Trophoblast cell (in vitro differentiated cells and primary cell): ENCODE measurements around the gene SGF29.
"Not testable (repeated sequence)": the region's sequence is repeated elsewhere in the genome, so short reads cannot be mapped to it uniquely, and the experiment has no call there.

Source experiments
- DNase-seq, 2 donors: peaks; one replicate each; pipeline ENCODE4 v3.0.0-alpha.2; 2016
- H2AFZ ChIP-seq: 2 replicates; pipeline ENCODE4 v1.6.1; 2013; ENCODE audit warnings: low read length, moderate library complexity, mild to moderate bottlenecking; ENCODE audit not compliant: insufficient read depth, poor library complexity
- H2AK5ac ChIP-seq: 2 replicates; pipeline ENCODE4 v1.6.1; 2013; ENCODE audit warnings: mild to moderate bottlenecking, low read length
- H2BK120ac ChIP-seq: 2 replicates; pipeline ENCODE4 v1.6.1; 2013; ENCODE audit warnings: low read length, mild to moderate bottlenecking, moderate library complexity; ENCODE audit not compliant: insufficient read depth, poor library complexity
- H2BK12ac ChIP-seq: 2 replicates; pipeline ENCODE4 v1.6.1; 2013; ENCODE audit warnings: mild to moderate bottlenecking, low read length, moderate library complexity
- H2BK5ac ChIP-seq: 2 replicates; pipeline ENCODE4 v1.6.1; 2013; ENCODE audit warnings: low read length, low read depth, moderate library complexity, mild to moderate bottlenecking; ENCODE audit not compliant: poor library complexity
- H3K14ac ChIP-seq: 2 replicates; pipeline ENCODE4 v1.6.1; 2013; ENCODE audit warnings: mild to moderate bottlenecking, low read length
- H3K18ac ChIP-seq: 2 replicates; pipeline ENCODE4 v1.6.1; 2013; ENCODE audit warnings: mild to moderate bottlenecking, low read length
- H3K23ac ChIP-seq: 2 replicates; pipeline ENCODE4 v1.6.1; 2013; ENCODE audit warnings: low read length
- H3K27ac ChIP-seq: 2 replicates; pipeline ENCODE4 v1.5.1; 2013; ENCODE audit warnings: low read depth, mild to moderate bottlenecking, inconsistent platforms, low read length, moderate library complexity
- H3K27me3 ChIP-seq: 2 replicates; pipeline ENCODE4 v1.6.1; 2013; ENCODE audit warnings: inconsistent platforms, mild to moderate bottlenecking, low read length, moderate library complexity; ENCODE audit not compliant: insufficient read depth
- H3K36me3 ChIP-seq, 2 experiments: 1 replicate in 1 of 2; 2 replicates in 1 of 2; pipeline ENCODE4 v1.6.1; 2013; ENCODE audit warnings: low read length in 2 of 2, mild to moderate bottlenecking in 2 of 2, moderate library complexity in 1 of 2; ENCODE audit not compliant: insufficient read depth in 2 of 2, control insufficient read depth in 1 of 2
- H3K4ac ChIP-seq: 2 replicates; pipeline ENCODE4 v1.6.1; 2013; ENCODE audit warnings: low read depth, mild to moderate bottlenecking, low read length, moderate library complexity
- H3K4me1 ChIP-seq, 2 experiments: 1 replicate in 1 of 2; 2 replicates in 1 of 2; pipeline ENCODE4 v1.6.1; 2013; ENCODE audit warnings: low read length in 2 of 2, mild to moderate bottlenecking in 2 of 2, moderate library complexity in 1 of 2; ENCODE audit not compliant: insufficient read depth in 2 of 2, control insufficient read depth in 1 of 2
- H3K4me2 ChIP-seq: 2 replicates; pipeline ENCODE4 v1.6.1; 2013; ENCODE audit warnings: inconsistent platforms, mild to moderate bottlenecking, low read length, moderate library complexity
- H3K4me3 ChIP-seq: 2 replicates; pipeline ENCODE4 v1.5.1; 2013; ENCODE audit warnings: mild to moderate bottlenecking, low read depth, low read length, inconsistent platforms
- H3K79me1 ChIP-seq: one replicate; pipeline ENCODE4 v1.6.1; 2013; ENCODE audit warnings: low read length
- H3K79me2 ChIP-seq: 2 replicates; pipeline ENCODE4 v1.6.1; 2013; ENCODE audit warnings: low read length, mild to moderate bottlenecking; ENCODE audit not compliant: control insufficient read depth, insufficient read depth, poor library complexity
- H3K9ac ChIP-seq: 2 replicates; pipeline ENCODE4 v1.6.1; 2013; ENCODE audit warnings: mild to moderate bottlenecking, low read length
- H3K9me3 ChIP-seq: 2 replicates; pipeline ENCODE4 v1.6.1; 2013; ENCODE audit warnings: low read depth, mild to moderate bottlenecking, control low read depth, inconsistent platforms, low read length; ENCODE audit not compliant: insufficient read depth
- H4K12ac ChIP-seq: 2 replicates; pipeline ENCODE4 v1.6.1; 2013; ENCODE audit warnings: low read depth, mild to moderate bottlenecking, low read length, moderate library complexity
- H4K8ac ChIP-seq: 2 replicates; pipeline ENCODE4 v1.6.1; 2013; ENCODE audit warnings: low read depth, mild to moderate bottlenecking, low read length, moderate library complexity
- H4K91ac ChIP-seq: one replicate; pipeline ENCODE4 v1.6.1; 2013; ENCODE audit warnings: low read depth, mild to moderate bottlenecking, low read length, moderate library complexity
- WGBS: extraction: QIAGEN DNeasy Blood & Tissue Kit; methylation state at CpG from one replicate; pipeline ENCODE4 v1.1.7; 2013; ENCODE audit warnings: missing lambda C conversion rate; ENCODE audit not compliant: insufficient read length, insufficient coverage; ENCODE audit errors: extremely low coverage; 5-methylcytosine and 5-hydroxymethylcytosine counted together

The SGF29 gene

DNA sequence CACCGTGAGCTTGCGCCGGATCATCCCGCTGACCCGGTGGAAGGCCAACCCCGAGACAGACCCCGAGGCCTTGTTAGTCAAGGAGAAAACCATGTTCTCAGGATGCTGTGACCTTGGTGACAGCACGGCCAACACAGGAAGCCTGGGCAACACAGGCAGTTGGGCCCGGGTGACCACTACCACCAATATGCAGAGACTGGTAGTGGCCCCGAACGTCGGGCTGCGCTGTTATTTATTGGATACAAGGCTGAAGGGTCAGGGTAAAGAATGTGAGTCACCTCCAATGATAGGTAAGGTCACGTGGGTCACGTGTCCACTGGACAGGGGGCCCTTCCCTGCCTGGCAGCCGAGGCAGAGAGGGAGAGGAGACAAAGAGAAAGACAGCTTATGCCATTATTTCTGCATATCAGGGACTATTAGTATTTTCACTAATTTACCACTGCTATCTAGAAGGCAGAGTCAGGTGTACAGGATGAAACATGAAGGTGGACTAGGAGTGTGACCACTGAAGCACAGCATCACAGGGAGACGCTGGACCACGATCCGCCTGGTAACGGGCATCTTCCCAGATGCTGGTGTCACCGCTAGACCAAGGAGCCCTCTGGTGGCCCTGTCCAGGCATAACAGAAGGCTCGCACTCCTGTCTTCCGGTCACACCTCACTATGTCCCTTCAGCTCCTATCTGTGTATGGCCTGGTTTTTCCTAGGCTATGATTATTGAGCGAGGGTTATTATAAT, 61.9 kb downstream of the SGF29 start:
- H3K23ac ChIP-seq, H2BK5ac ChIP-seq, H3K36me3 ChIP-seq, H4K8ac ChIP-seq, H2BK120ac ChIP-seq, H2AFZ ChIP-seq, H3K14ac ChIP-seq, H3K79me2 ChIP-seq, H3K4me2 ChIP-seq, H3K4me3 ChIP-seq, H3K27ac ChIP-seq, H4K12ac ChIP-seq, H4K91ac ChIP-seq, H3K18ac ChIP-seq, H3K9me3 ChIP-seq, H2BK12ac ChIP-seq, H3K27me3 ChIP-seq, H3K4me1 ChIP-seq, H3K9ac ChIP-seq, H3K4ac ChIP-seq, H3K79me1 ChIP-seq, H2AK5ac ChIP-seq: not testable (repeated sequence)
- WGBS, result no CpG with 5 or more reads among the region's 24 CpGs
- DNase-seq, result peak; percentile 54 to 67

DNA sequence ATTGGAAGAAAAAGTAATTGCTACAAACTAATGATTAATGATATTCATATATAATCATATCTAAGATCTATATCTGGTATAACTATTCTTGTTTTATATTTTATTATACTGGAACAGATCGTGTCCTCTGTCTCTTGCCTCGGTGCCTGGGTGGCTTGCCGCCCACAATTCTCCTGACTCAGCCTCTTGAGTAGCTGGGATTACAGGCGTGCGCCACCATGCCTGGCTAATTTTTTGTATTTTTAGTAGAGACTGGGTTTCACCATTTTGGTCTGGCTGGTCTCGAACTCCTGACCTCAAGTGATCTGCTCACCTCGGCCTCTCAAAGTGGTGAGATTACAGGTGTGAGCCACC, 62.5 kb downstream of the SGF29 start:
- not testable (repeated sequence) for H4K91ac ChIP-seq, H3K9me3 ChIP-seq, H3K27me3 ChIP-seq, H2AK5ac ChIP-seq, H3K36me3 ChIP-seq, H3K79me2 ChIP-seq, H2BK5ac ChIP-seq, H2BK12ac ChIP-seq, H3K79me1 ChIP-seq, H3K4me3 ChIP-seq, H2BK120ac ChIP-seq, H3K4me2 ChIP-seq, H3K4ac ChIP-seq, H3K18ac ChIP-seq, H4K8ac ChIP-seq, H3K4me1 ChIP-seq, DNase-seq, H3K9ac ChIP-seq, H4K12ac ChIP-seq, H3K27ac ChIP-seq, H2AFZ ChIP-seq, H3K14ac ChIP-seq, H3K23ac ChIP-seq
- WGBS, result no CpG with 5 or more reads among the region's 7 CpGs

DNA sequence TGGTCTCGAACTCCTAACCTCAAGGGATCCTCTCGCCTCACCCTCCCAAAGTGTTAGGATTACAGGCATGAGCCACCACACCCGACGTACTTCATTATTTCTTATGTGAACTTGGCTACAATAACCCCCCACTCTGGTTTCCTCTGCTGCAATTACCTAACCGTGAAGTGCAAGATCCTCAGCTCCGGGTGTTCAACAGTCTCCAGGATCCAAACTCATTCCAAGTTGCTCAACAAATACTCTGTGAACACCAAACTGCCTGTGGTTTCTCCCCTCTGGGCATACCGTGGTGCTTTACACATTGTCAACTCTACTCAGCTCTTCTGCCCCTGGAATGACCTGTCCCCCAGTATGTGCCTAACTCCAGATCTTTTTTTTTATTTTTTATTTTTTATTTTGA, 62.9 kb downstream of the SGF29 start:
- Histone ChIP-seq H3K4ac (no peak overlapping the region), H3K9me3 (no peaks in the 10 kb centered on the region), H4K8ac (no peak overlapping the region), H3K18ac (no peak overlapping the region), H3K79me1 (no peaks in the 10 kb centered on the region), H2BK5ac (no peak overlapping the region), H3K23ac (no peak overlapping the region), H3K27me3 (no peaks in the 10 kb centered on the region), H2BK120ac (no peak overlapping the region), H2AFZ (no peak overlapping the region), H3K79me2 (no peaks in the 10 kb centered on the region), H3K4me1 (no peaks in the 10 kb centered on the region), H3K14ac (no peak overlapping the region), H3K27ac (no peak overlapping the region), H2AK5ac (no peak overlapping the region), H3K4me2 (no peak overlapping the region), H3K9ac (no peak overlapping the region), H3K4me3 (no peak overlapping the region), H2BK12ac (no peak overlapping the region), H4K91ac (no peak overlapping the region), H4K12ac (no peak overlapping the region), H3K36me3 (no peaks in the 10 kb centered on the region)
- WGBS, result no CpG with 5 or more reads among the region's 7 CpGs
- no peak for DNase-seq

DNA sequence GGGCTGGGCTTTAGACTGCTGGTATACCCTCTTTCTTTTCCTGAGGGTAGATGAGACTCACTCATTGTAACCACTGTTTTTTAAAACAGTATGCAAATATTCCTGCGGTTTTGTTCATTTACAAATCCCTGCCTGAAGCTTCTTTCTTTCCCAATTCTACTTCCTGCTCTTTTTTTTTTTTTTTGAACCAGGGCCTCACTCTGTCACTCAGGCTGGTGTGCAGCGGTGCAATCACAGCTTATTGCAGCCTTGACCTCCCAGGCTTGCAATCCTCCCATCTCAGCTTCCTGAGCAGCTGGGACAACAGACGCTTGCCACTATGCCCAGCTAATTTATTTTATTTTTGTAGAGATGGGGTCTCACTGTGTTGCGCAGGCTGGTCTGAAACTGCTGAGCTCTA, 64.2 kb downstream of the SGF29 start:
- H3K27me3 ChIP-seq, result no peaks in the 10 kb centered on the region

More for the DNA sequence above, 64.2 kb downstream of the SGF29 start:
- H3K14ac ChIP-seq, result no peak overlapping the region
- H4K91ac ChIP-seq, result no peak overlapping the region
- H2AFZ ChIP-seq, result no peak overlapping the region
- H3K9ac ChIP-seq, result no peak overlapping the region
- H2BK120ac ChIP-seq, result no peak overlapping the region
- H2BK12ac ChIP-seq, result no peak overlapping the region
- no peak overlapping the region for H3K4ac ChIP-seq
- H3K27ac ChIP-seq, result no peak overlapping the region
- H4K12ac ChIP-seq, result no peak overlapping the region
- H3K79me2 ChIP-seq, result no peaks in the 10 kb centered on the region
- no peaks in the 10 kb centered on the region for H3K9me3 ChIP-seq
- H3K23ac ChIP-seq, result no peak overlapping the region
- H2BK5ac ChIP-seq, result no peak overlapping the region
- no peak overlapping the region for H3K4me3 ChIP-seq
- H3K79me1 ChIP-seq, result no peaks in the 10 kb centered on the region
- H4K8ac ChIP-seq, result no peak overlapping the region
- no peak overlapping the region for H2AK5ac ChIP-seq
- no peaks in the 10 kb centered on the region for H3K4me1 ChIP-seq
- no CpG with 5 or more reads among the region's 4 CpGs for WGBS
- no peaks in the 10 kb centered on the region for H3K36me3 ChIP-seq
- peak in 1 of 2 donors; percentile 17 for DNase-seq
- H3K4me2 ChIP-seq, result no peak overlapping the region
- H3K18ac ChIP-seq, result no peak overlapping the region
